Forelimb muscle (tissue), 1 donor: Measurements from ENCODE around the gene ECT2L. TPM values are rescaled to one million over a fixed set of nuclear protein-coding genes. Genes with fewer than 3 reads are reported as not detected.
A peak's percentile ranks its signal among the peaks of the same experiment; 100 is the strongest.

Source experiments
- DNase-seq: peaks from one replicate; pipeline ENCODE4 v3.0.0-alpha.2; 2013; ENCODE audit warnings: low read depth
- polyA plus RNA-seq: library from polyadenylated mRNA; unstranded; fragments of 120-200 nt; gene quantifications from one replicate; pipeline ENCODE4 v1.2.1, GENCODE V29; 2013; ENCODE audit not compliant: insufficient read length

ECT2L gene
- polyA plus RNA-seq, 1 donor = 0.29 TPM

GRCh38 chr6:138805016-138805765 lies 9.3 kb downstream of the ECT2L start:
- DNase-seq = peak; percentile 67

GRCh38 chr6:138806889-138807288 lies 11.0 kb downstream of the ECT2L start:
- no peak for DNase-seq

GRCh38 chr6:138809677-138810076 lies 13.8 kb downstream of the ECT2L start:
- DNase-seq = no peak

- no peak for DNase-seq
These were observed 16.0 kb downstream of the ECT2L start for GRCh38 chr6:138811866-138812265.

- no peak for DNase-seq
These were observed 18.4 kb downstream of the ECT2L start for GRCh38 chr6:138814179-138814834.

GRCh38 chr6:138815221-138815620 lies 19.3 kb downstream of the ECT2L start:
- DNase-seq = no peak

- DNase-seq = no peak
These were observed 20.1 kb downstream of the ECT2L start for GRCh38 chr6:138815797-138816528.

GRCh38 chr6:138817799-138818198 lies 21.9 kb downstream of the ECT2L start:
- DNase-seq = no peak

- no peak for DNase-seq
These were observed 22.8 kb downstream of the ECT2L start for GRCh38 chr6:138818496-138819194.

GRCh38 chr6:138821519-138821918 lies 25.6 kb downstream of the ECT2L start:
- no peak for DNase-seq

- DNase-seq = no peak
These were observed 28.7 kb downstream of the ECT2L start for GRCh38 chr6:138824482-138825144.

- DNase-seq = no peak
These were observed 34.4 kb downstream of the ECT2L start for GRCh38 chr6:138830248-138830647.

- DNase-seq = no peak
These were observed 36.3 kb downstream of the ECT2L start for GRCh38 chr6:138832182-138832581.

- peak; percentile 40 for DNase-seq
These were observed 38.1 kb downstream of the ECT2L start for GRCh38 chr6:138833816-138834539.

GRCh38 chr6:138837246-138837645 lies 41.4 kb downstream of the ECT2L start:
- DNase-seq = no peak

- no peak for DNase-seq
These were observed 48.3 kb downstream of the ECT2L start for GRCh38 chr6:138844192-138844591.

- DNase-seq = no peak
These were observed 52.0 kb downstream of the ECT2L start for GRCh38 chr6:138847884-138848283.

GRCh38 chr6:138848461-138848860 lies 52.6 kb downstream of the ECT2L start:
- no peak for DNase-seq

GRCh38 chr6:138849791-138850190 lies 53.9 kb downstream of the ECT2L start:
- DNase-seq = no peak

GRCh38 chr6:138856654-138857053 lies 60.8 kb downstream of the ECT2L start:
- no peak for DNase-seq

GRCh38 chr6:138857775-138858174 lies 61.9 kb downstream of the ECT2L start:
- DNase-seq = no peak
